NCI-H2227 (cell line): Measurements from ENCODE around the gene DOCK4.
"Not testable (repeated sequence)": the region's sequence is repeated elsewhere in the genome, so short reads cannot be mapped to it uniquely, and the experiment has no call there.

Source experiments
- DNase-seq: peaks from one replicate; lab custom pipeline; 2025; ENCODE audit not compliant: unreplicated experiment; lab: John Stamatoyannopoulos, UW

The DOCK4 gene

GRCh38 chr7:112206238-112206990 lies at the start of gene DOCK4, which contains the start of gene ZNF277:
DOCK4 (minus strand) TSS chr7:112206399; CDS start chr7:112206138, 261 bp downstream.
ZNF277 (plus strand) TSS chr7:112206695; CDS start chr7:112206717, 22 bp downstream.
- DNase-seq, result peak; percentile 100

GRCh38 chr7:112255388-112255720 lies 49.2 kb upstream of the DOCK4 start:
- DNase-seq, result no peak

GRCh38 chr7:112254709-112255387 lies 48.6 kb upstream of the DOCK4 start:
- DNase-seq, result no peak

- DNase-seq, result no peak
Measured at GRCh38 chr7:112254156-112254555, 48.0 kb upstream of the DOCK4 start.

- DNase-seq, result no peak
Measured at GRCh38 chr7:112252691-112253090, 46.5 kb upstream of the DOCK4 start.

GRCh38 chr7:112252141-112252540 lies 45.9 kb upstream of the DOCK4 start:
- DNase-seq, result no peak

GRCh38 chr7:112249967-112250366 lies 43.8 kb upstream of the DOCK4 start:
- not testable (repeated sequence) for DNase-seq

- no peak for DNase-seq
Measured at GRCh38 chr7:112248598-112248997, 42.4 kb upstream of the DOCK4 start.

- DNase-seq, result no peak
Measured at GRCh38 chr7:112238852-112239610, 32.8 kb upstream of the DOCK4 start.

GRCh38 chr7:112238330-112238729 lies 32.1 kb upstream of the DOCK4 start:
- no peak for DNase-seq

GRCh38 chr7:112236597-112236996 lies 30.4 kb upstream of the DOCK4 start:
- DNase-seq, result no peak

- DNase-seq, result no peak
Measured at GRCh38 chr7:112234147-112234546, 27.9 kb upstream of the DOCK4 start.

- no peak for DNase-seq
Measured at GRCh38 chr7:112233048-112233697, 27.0 kb upstream of the DOCK4 start.

GRCh38 chr7:112232212-112232978 lies 26.2 kb upstream of the DOCK4 start:
- DNase-seq, result no peak

- DNase-seq, result no peak
Measured at GRCh38 chr7:112228632-112229031, 22.4 kb upstream of the DOCK4 start.

GRCh38 chr7:112226701-112227276 lies 20.6 kb upstream of the DOCK4 start:
- no peak for DNase-seq

- DNase-seq, result no peak
Measured at GRCh38 chr7:112225006-112225405, 18.8 kb upstream of the DOCK4 start.

GRCh38 chr7:112224186-112224585 lies 18.0 kb upstream of the DOCK4 start:
- DNase-seq, result no peak

- DNase-seq, result no peak
Measured at GRCh38 chr7:112223310-112223709, 17.1 kb upstream of the DOCK4 start.

GRCh38 chr7:112220877-112221434 lies 14.8 kb upstream of the DOCK4 start:
- DNase-seq, result no peak
